HUES64 (cell line): Measurements from ENCODE around the gene ATP6AP2.
A peak's percentile ranks its signal among the peaks of the same experiment; 100 is the strongest.

ENCODE experiments used
- H3K27ac ChIP-seq: 2 replicates; pipeline ENCODE4 v1.7.0; 2013; ENCODE audit warnings: low read depth, low read length, inconsistent platforms
- H3K27me3 ChIP-seq: 2 replicates; pipeline ENCODE4 v1.6.1; 2013; ENCODE audit warnings: mild to moderate bottlenecking, low read length; ENCODE audit not compliant: insufficient read depth
- H3K36me3 ChIP-seq: 2 replicates; pipeline ENCODE4 v1.6.1; 2013; ENCODE audit warnings: mild to moderate bottlenecking, low read length; ENCODE audit not compliant: insufficient read depth
- H3K4me1 ChIP-seq: 2 replicates; pipeline ENCODE4 v1.6.1; 2013; ENCODE audit warnings: mild to moderate bottlenecking, low read length, moderate library complexity; ENCODE audit not compliant: insufficient read depth
- H3K4me3 ChIP-seq: 2 replicates; pipeline ENCODE4 v1.5.1; 2013; ENCODE audit warnings: mild to moderate bottlenecking, low read length, moderate library complexity
- H3K9ac ChIP-seq: 2 replicates; pipeline ENCODE4 v1.6.1; 2013; ENCODE audit warnings: mild to moderate bottlenecking, low read depth, low read length
- H3K9me3 ChIP-seq: 2 replicates; pipeline ENCODE4 v1.6.1; 2013; ENCODE audit warnings: low read depth, low read length; ENCODE audit not compliant: insufficient read depth
- WGBS: fragments of 150-250, 120-280 bp; methylation state at CpG from one replicate; pipeline ENCODE4 v1.1.7; 2013; ENCODE audit warnings: missing lambda C conversion rate; 5-methylcytosine and 5-hydroxymethylcytosine counted together

Gene ATP6AP2

DNA sequence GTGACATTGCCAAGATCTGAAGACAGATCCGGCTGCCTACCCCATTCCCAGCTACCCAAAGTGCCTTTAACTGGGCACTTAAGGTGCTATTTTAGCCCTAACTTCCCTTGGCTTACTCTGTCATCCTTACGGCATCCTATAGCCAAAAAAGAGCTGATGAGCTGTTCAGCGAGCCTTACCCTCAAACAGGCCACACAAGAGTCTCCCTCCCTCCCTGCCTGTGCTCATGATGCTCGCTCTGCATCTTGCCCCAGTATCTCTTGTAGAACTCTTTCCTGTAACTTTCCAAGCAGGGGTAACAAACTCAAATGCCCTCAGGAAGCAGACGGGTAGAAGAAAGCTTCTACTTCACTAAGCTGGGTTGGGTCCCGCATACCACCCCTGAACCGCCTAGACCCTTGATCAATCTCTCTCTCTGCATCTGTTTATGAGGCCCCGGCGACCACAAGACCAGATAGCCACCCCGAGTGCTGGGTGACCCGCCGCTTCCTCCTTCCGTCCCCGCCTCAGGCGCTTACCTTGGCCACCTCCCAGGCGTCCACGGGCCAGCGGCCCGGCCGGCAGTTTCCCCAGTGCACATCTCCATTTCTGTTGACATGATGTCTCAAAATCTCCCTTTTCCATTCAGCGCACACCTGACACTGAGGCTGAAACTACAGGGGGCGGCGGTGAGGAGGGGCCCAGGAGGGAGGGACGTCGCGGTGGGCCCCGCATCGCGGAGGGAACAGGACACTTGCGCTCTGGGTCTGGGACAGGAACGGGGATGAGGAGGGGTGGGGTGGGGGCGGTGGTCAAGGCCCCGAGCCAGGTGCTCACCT, 65.9 kb downstream of the ATP6AP2 start:
- no peaks in the 10 kb centered on the region for H3K9me3 ChIP-seq
- no peaks in the 10 kb centered on the region for H3K27me3 ChIP-seq
- 5% methylated on average over 33 of the region's 33 CpGs for WGBS
- peak overlapping the region; percentile 76 for H3K9ac ChIP-seq
- peaks cover 37% of the 10 kb centered on the region for H3K36me3 ChIP-seq
- peak overlapping the region; percentile 77; the same call in 1 of the 2 replicates for H3K27ac ChIP-seq
- H3K4me3 ChIP-seq, result peak overlapping the region; percentile 84
- H3K4me1 ChIP-seq, result peaks cover 5% of the 10 kb centered on the region; the same call in 1 of the 2 replicates

DNA sequence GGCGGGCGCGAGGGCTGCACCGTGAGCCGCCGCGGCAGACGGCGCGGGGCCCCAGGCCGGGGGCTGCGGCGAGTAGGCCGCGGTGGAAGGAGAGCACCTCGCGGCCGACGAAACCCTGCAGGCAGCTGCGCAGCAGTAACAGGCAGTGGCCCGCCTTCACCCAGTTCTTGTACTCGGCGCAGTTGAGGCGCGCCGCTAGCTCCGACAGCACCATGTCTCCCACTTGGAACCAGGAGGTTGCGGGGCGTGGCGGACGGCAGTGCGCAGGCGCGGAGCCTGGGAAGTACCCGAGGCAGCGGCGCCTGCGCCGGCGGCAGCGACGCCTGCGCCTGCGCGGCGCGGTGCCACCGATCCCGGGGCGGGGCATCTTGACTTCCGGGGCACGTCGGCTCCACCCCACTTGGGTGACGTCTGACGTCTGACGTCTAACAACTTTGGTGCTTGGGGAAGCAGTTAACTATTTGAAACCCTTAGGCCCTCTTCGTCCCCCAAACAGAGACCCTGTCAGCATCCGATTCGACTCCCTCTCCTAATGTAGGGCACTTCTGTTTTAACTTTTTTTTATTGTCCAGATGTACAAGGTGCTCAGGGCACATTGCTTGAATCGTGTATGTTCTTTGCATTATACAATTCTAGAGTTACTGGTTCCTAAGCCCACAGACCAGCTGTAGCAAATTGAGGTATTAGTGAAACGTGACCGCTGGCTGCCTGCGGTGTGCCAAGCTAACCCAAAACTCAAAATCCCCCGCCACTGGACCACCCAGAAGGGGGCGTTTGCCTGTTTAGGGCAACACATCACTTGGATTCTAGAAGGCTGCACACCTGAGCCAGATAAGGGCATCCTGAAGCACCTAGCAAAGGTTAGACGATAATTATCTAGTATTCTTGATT, 66.8 kb downstream of the ATP6AP2 start, which contains the start of gene CXorf38:
CXorf38 (minus strand) TSS at position 255 of the 891 bp plus-strand sequence; CDS start at position 214, 41 bp downstream.
- WGBS, result 5% methylated on average over 63 of the region's 66 CpGs
- H3K27ac ChIP-seq, result peak within 1 kb of the TSS; percentile 82; the same call in 1 of the 2 replicates
- no peaks in the 10 kb centered on the region for H3K27me3 ChIP-seq
- H3K9me3 ChIP-seq, result no peaks in the 10 kb centered on the region
- H3K4me1 ChIP-seq, result peaks cover 5% of the 10 kb centered on the region; the same call in 1 of the 2 replicates
- peaks cover 41% of the 10 kb centered on the region for H3K36me3 ChIP-seq
- H3K9ac ChIP-seq, result peak within 1 kb of the TSS; percentile 76
- peak within 1 kb of the TSS; percentile 84 for H3K4me3 ChIP-seq

DNA sequence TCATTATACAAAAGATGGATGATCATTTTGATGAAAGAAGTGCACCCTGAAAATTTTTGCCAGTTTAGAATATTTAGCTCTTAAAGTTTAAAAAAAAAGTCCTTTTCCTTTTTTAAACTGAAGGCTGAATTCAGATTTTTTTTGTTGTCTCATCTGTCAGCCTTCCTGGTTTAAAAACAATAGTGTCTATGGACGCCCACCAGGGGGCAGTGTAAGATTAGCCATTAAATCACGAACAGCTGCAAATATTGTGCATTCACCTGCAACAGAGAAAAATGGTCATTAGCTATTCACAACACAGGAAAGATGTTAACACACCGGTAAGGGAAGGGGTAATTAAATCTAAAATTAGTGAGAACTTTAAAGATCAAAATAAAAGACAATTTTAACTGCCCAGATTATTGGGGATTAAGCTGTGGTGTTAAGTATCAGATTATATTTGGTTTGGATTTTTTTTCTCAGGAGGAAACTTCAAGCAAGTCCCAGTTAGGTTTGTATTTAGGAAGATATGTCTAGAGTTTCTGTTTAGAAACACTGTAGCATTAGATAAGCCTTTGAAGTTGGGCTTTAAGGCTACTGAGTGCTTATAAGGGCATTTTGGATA, 71.0 kb downstream of the ATP6AP2 start:
- WGBS, result 46% methylated on average over 2 of the region's 3 CpGs
- H3K36me3 ChIP-seq, result peaks cover 78% of the 10 kb centered on the region
- H3K9ac ChIP-seq, result no peak overlapping the region
- no peak overlapping the region for H3K27ac ChIP-seq
- H3K9me3 ChIP-seq, result no peaks in the 10 kb centered on the region
- no peak overlapping the region for H3K4me3 ChIP-seq
- H3K4me1 ChIP-seq, result 0 out of 2 replicates have a peak, but pooled peaks cover 3% of the 10 kb centered on the region
- H3K27me3 ChIP-seq, result no peaks in the 10 kb centered on the region

GRCh38 chrX:40652664-40653063, 71.9 kb downstream of the ATP6AP2 start:
- WGBS, result no CpG with 5 or more reads among the region's 1 CpG
- 0 out of 2 replicates have a peak, but pooled peaks cover 3% of the 10 kb centered on the region for H3K4me1 ChIP-seq
- peaks cover 87% of the 10 kb centered on the region for H3K36me3 ChIP-seq
- no peak overlapping the region for H3K27ac ChIP-seq
- no peak overlapping the region for H3K9ac ChIP-seq
- H3K9me3 ChIP-seq, result no peaks in the 10 kb centered on the region
- H3K27me3 ChIP-seq, result no peaks in the 10 kb centered on the region
- H3K4me3 ChIP-seq, result no peak overlapping the region

DNA sequence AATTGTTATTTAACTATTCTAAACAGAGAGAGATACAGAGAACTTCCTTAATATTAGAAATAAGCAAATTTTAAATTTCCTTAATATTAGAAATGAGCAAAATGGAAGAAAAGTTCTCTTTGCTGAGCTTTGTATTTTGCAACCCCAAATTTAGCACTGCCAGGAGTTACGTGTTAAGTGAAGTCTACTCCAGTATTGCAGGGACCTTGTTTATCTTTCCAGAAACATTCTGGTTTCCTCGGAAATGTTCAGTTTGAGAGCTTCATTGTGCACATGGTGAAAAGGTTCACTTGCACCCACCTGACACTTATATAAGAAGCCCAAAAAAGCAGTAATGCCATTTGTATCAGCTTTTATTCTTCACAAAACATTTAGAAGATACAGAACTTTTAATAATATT, 72.8 kb downstream of the ATP6AP2 start:
- no peak overlapping the region for H3K4me3 ChIP-seq
- H3K27me3 ChIP-seq, result no peaks in the 10 kb centered on the region
- no peak overlapping the region for H3K27ac ChIP-seq
- 100% methylated on average over 2 of the region's 2 CpGs for WGBS
- no peak overlapping the region for H3K9ac ChIP-seq
- no peaks in the 10 kb centered on the region for H3K4me1 ChIP-seq
- no peaks in the 10 kb centered on the region for H3K9me3 ChIP-seq
- H3K36me3 ChIP-seq, result peaks cover 92% of the 10 kb centered on the region
